HG03575 (cell line): ENCODE data around the gene IFFO2.
"Not testable (repeated sequence)": the region's sequence is repeated elsewhere in the genome, so short reads cannot be mapped to it uniquely, and the experiment has no call there.

Experiments used
- ATAC-seq: cut with Tn5 transposase; IDR thresholded peaks from one replicate; pipeline ENCODE4 v1.9.1; 2021; ENCODE audit not compliant: unreplicated experiment, insufficient number of reproducible peaks, low FRiP score; ENCODE audit errors: extremely low read depth

Gene IFFO2

GRCh38 chr1:18907021-18907916, 49.2 kb downstream of the IFFO2 start:
- no peak for ATAC-seq

GRCh38 chr1:18903291-18903756, 53.2 kb downstream of the IFFO2 start:
- no peak for ATAC-seq

DNA sequence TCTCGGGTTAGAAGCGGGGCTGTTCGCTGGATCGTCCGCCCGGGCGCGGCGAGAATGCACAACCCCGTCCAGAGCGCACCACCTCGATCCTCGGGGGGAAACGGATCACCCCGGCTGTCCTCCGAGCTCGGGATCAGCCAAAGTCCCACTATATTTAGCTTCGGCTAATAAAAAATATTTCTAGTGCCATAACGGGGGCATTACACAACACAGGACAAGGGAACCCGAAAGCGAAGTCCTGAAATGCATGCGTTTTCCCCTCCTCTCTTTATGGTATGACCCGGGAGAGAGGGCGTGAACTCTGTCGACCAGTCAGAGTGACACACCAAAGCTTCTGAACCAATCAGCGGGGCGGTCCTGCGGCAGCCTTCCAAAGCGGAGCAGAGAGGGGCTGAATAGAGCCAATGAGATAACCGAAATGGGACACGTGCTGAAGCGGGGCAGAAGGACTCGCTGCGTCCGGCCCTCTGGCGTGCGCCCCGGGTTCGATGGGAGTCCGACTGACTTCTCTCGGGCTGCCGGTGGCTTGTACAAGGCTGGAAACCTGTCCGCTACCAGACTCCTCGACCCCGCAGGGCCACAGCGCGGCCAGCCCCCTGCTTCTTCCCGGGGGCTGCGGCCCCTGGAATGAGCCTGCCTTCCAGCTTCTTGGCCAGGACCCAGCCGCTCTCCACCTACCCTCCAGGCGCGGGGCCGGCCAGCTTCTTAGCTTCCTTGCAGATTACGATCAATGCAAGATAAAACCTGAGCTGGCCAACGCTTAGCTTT, 53.8 kb downstream of the IFFO2 start, which contains the start of gene ALDH4A1:
Gene ALDH4A1, minus strand, starts transcription at position 33 of the 768 bp plus-strand sequence. Its CDS starts 32 bp downstream, at position 1.
- ATAC-seq: peak; percentile 76

DNA sequence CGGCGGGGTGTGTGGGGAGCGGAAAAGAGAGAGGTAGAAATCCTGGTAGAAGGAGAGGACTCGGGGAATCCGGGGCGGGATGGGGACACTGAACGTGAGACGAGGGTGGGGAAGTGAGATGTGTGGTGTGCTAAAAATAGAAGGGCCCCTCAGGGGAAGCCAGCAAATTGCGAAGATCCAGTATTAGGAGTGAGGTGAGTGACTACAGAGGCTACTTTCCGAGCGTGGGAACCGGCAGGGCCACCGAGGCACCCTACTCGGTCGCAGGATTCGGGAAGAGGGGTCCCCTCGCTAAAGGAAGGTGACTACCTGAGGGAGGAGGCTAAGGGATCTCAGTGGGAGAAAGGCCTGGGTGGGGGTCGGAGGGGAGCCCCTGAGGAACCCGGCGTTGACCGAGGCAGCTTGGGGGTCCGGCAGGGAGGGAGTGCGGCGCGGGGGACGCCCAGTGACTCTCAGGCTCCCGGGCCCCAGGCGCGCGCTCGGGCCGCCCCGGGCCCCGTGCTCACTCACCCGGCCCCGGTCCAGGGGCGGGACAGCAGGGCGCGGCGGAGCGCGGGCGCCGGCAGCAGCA, 54.4 kb downstream of the IFFO2 start:
- ATAC-seq: no peak

GRCh38 chr1:18901147-18901951, 55.1 kb downstream of the IFFO2 start:
- no peak for ATAC-seq

GRCh38 chr1:18900303-18900841, 56.1 kb downstream of the IFFO2 start:
- no peak for ATAC-seq

DNA sequence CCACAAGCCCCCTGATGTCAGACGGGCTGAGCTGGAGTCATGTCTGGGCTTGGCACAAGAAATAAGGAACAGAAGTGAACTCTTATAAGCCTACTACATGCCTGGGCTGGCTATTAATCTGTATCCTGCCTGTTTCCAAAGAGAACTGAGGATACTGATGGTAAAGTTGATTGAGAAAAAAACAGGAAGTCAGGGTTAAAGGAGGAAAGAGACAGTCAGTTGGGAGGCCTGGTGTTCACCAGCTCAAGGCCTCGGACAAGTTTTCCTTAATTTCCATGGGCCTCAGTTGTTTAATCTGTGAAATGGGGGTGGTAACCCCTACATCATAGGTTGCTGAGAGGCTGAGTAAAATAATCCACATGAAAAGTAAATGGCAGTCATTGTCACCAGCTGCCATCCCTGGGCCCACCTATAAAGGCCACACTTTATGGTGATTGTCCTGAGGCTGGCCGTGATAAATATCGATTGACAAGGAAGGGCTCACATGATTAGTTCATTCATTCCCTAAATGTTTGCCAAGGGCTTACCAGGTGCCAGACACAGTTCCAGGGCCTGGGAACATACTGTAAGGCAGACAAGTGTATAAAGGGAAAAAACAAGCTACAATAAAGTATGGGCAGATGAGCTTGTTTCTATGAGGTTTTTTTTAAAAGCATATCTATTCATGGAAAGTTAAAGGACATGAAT, 57.0 kb downstream of the IFFO2 start:
- no peak for ATAC-seq

GRCh38 chr1:18898567-18898966, 57.9 kb downstream of the IFFO2 start:
- no peak for ATAC-seq

DNA sequence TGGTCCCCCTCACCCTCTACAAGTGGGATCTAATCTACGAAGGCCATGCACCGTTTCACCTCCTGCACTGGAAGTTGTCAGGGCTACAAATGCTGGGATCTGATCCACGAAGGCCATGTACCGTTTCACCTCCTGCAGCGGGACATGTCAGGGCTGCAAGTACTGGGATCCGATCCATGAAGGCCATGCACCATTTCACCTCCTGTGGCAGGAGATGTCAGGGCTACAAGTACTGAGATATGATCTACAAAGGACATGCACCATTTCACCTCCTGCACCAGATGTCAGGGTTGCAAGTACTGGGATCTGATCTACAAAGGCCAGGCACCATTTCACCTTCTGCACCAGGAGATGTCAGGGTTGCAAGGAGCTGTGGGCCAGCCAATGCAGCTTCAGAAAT, 61.2 kb downstream of the IFFO2 start:
- ATAC-seq: no peak

DNA sequence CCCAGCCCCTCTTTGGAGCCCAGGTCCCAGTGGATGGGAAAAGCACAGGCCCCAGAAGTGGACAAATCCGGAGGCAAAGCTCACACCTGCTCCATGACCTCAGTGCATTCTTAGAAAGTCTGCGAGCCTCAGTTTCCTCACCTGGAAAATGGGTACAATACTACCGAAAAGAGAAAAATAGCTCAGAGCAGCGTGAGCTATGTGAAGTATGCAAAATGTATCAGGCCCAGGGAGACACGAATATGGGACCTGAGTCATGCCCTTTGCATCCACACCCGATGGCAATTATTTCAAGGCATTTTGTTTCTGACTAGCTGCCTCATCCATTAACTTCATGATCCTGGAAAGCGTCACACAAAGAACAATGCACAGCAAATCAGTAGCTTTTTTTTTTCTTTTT, 63.4 kb downstream of the IFFO2 start:
- ATAC-seq: no peak

- not testable (repeated sequence) for ATAC-seq
These were observed 64.6 kb downstream of the IFFO2 start for GRCh38 chr1:18891858-18892257.

DNA sequence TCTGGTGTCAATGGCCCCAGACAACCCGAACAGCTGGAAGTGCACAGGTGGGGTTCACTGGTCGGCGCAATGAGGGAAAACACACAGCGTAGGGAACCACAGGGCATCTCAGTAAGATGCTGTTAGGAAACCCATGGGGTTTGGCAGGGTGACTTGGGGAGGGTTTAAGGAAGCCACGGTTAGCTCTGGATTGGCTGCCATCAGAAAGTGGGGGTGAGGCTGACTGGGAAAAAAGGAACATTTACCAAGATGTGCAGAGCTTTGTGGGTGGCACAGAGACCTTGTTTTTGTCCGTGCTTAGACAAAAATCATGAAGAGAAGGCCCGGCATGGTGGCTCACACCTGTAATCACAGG, 65.1 kb downstream of the IFFO2 start:
- no peak for ATAC-seq

DNA sequence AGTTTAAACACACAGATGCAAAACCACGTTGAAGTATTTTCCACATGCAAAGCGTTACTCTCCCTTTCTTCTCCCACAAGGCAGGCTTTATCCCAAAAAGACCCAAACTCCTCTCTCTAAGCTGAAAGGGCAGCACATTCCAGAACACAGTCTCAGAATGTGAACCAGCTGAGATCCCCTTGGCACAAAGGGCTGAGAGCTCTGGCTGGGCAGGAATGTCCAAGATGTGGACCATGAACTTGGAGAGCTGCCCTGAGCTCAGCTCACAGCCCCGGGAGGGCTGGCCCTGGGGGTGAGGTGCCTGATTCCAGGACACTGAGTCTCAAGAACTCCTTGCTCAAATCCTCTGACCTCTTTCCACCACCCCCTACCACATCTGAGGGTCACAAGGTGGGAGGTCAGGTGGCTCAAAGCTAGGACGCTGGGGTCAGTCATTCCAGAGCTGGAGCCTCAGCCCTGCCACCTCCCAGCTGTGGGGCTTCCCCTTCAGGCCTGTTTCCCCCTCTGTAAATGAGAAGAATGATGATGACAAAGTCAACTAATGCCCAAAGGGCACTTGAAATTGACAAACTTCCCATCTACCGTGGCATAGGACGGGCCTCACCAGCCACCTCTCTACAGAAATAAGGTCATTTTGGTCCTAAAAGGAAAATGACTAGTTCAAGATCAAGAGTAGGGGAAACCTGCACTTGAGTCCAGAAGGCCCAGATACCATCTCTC, 65.6 kb downstream of the IFFO2 start:
- ATAC-seq: no peak

GRCh38 chr1:18886003-18886335, 70.5 kb downstream of the IFFO2 start:
- no peak for ATAC-seq

GRCh38 chr1:18885311-18886002, 71.0 kb downstream of the IFFO2 start:
- no peak for ATAC-seq

- ATAC-seq: no peak
These were observed 71.7 kb downstream of the IFFO2 start for GRCh38 chr1:18884727-18885126.

DNA sequence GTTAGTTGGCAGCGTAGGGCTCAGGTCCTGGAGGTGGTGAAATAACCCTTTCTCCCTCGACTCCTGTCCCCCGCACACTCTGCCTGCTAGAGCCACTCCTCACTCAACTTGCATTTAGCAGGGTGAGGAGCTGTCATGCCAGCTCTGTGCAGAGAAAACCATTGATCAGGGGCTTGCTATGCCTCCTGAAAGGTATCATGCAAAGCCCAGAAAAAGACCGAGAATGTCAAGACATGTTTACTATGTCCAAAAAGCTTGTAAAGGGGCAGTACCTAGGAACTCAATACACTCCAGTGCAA, 72.1 kb downstream of the IFFO2 start:
- no peak for ATAC-seq
